Lower lobe of right lung (tissue), 2 donors: ENCODE results near the gene SLC25A30. TPM values are rescaled to one million over a fixed set of nuclear protein-coding genes. Genes with fewer than 3 reads are reported as not detected.

Experiments
- ATAC-seq, 2 donors: fragments of 200-7000 bp; cut with Tn5 transposase; one replicate each; pipeline ENCODE4 v1.9.1; 2020 to 2022; ENCODE audit warnings: mild to moderate bottlenecking in 2 of 2, moderate library complexity in 2 of 2
- DNase-seq: peaks from one replicate; pipeline ENCODE4 v3.0.0-alpha.2; 2020
- H3K27ac ChIP-seq: fragments of 200-600 bp; one replicate; pipeline ENCODE4 v1.8.0; 2022
- H3K27me3 ChIP-seq: fragments of 200-600 bp; one replicate; pipeline ENCODE4 v1.8.0; 2022; ENCODE audit warnings: low read depth
- H3K36me3 ChIP-seq: fragments of 200-600 bp; one replicate; pipeline ENCODE4 v1.8.0; 2022; ENCODE audit warnings: mild to moderate bottlenecking
- H3K4me1 ChIP-seq: fragments of 200-600 bp; one replicate; pipeline ENCODE4 v1.8.0; 2022
- H3K4me3 ChIP-seq: fragments of 200-600 bp; one replicate; pipeline ENCODE4 v1.8.0; 2022; ENCODE audit warnings: mild to moderate bottlenecking
- H3K9me3 ChIP-seq: fragments of 200-600 bp; one replicate; pipeline ENCODE4 v1.8.0; 2022
- intact Hi-C: fragments of 100-400 bp; cut with DNase I; formaldehyde crosslinking; loops from one replicate; pipeline ENCODE4 v1.11.0; 2022
- total RNA-seq: library from RNA; stranded (reverse); fragmentation: NEBNext Ultra II Directional; extraction: Animal tissue kit (Norgen Biotek cat#: 25700); gene quantifications from one replicate; pipeline ENCODE4 v1.2.1, GENCODE V29; 2021
- TF ChIP-seq, protein P1 (sequence below): fragments of 200-600 bp; IDR thresholded peaks from one replicate; pipeline ENCODE4 v1.8.0; 2022; ENCODE audit warnings: antibody characterized with exemption, mild to moderate bottlenecking
- donor health status: DM: no; HTN: yes; CAD: no; lungs with severe emphysema.

SLC25A30 gene
- total RNA-seq, 1 donor from 2014 or later = 26.6 TPM

DNA sequence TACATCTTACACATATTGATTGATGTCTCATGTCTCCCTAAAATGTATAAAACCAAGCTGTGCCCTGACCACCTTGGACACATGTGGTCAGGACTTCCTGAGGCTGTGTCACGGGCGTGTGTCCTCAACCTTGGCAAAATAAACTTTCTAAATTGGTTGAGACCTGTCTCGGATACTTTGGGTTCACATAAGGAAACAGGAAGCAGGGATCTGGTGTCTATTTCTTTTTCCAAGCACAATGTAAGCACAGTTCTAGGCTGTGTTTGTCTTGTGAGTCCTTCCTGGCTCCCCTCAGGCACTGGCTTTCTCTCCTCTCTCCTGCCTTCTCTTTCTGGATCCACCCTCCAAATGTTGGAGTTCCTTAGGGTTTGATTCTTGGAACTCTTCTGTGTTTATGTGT lies 49.6 kb downstream of the SLC25A30 start:
- Histone ChIP-seq H3K4me3 (no peak overlapping the region), H3K27me3 (no peaks in the 10 kb centered on the region), H3K27ac (no peak overlapping the region), H3K36me3 (peaks cover 4% of the 10 kb centered on the region), H3K9me3 (no peaks in the 10 kb centered on the region), H3K4me1 (peaks cover 28% of the 10 kb centered on the region)
- intact Hi-C loops = no loop called here
- TF ChIP-seq, protein P1, sequence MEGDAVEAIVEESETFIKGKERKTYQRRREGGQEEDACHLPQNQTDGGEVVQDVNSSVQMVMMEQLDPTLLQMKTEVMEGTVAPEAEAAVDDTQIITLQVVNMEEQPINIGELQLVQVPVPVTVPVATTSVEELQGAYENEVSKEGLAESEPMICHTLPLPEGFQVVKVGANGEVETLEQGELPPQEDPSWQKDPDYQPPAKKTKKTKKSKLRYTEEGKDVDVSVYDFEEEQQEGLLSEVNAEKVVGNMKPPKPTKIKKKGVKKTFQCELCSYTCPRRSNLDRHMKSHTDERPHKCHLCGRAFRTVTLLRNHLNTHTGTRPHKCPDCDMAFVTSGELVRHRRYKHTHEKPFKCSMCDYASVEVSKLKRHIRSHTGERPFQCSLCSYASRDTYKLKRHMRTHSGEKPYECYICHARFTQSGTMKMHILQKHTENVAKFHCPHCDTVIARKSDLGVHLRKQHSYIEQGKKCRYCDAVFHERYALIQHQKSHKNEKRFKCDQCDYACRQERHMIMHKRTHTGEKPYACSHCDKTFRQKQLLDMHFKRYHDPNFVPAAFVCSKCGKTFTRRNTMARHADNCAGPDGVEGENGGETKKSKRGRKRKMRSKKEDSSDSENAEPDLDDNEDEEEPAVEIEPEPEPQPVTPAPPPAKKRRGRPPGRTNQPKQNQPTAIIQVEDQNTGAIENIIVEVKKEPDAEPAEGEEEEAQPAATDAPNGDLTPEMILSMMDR = no peak
- DNase-seq = no peak
- no peak for ATAC-seq

DNA sequence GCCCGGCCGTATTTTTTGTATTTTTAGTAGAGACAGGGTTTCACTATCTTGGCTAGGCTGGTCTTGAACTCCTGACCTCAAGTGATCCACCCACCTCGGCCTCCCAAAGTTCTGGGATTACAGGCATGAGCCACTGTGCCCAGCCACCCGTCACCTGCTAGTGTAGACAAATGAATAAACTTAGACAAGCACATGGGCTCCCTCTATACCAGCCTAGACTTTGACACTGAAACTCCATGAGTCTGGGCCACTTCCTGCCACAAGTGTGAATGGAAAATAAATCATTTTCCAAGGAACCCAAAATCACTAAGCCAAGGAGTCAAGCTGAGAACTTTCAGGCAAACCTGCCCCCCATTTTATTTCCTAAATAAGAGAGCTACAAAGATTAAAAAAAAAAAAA lies 50.2 kb downstream of the SLC25A30 start:
- Histone ChIP-seq H3K4me1 (peaks cover 28% of the 10 kb centered on the region), H3K27me3 (no peaks in the 10 kb centered on the region), H3K27ac (no peak overlapping the region), H3K36me3 (peaks cover 4% of the 10 kb centered on the region), H3K9me3 (no peaks in the 10 kb centered on the region), H3K4me3 (no peak overlapping the region)
- TF ChIP-seq, protein P1 = no peak
- DNase-seq = no peak
- no peak for ATAC-seq
- intact Hi-C loops = no loop called here

DNA sequence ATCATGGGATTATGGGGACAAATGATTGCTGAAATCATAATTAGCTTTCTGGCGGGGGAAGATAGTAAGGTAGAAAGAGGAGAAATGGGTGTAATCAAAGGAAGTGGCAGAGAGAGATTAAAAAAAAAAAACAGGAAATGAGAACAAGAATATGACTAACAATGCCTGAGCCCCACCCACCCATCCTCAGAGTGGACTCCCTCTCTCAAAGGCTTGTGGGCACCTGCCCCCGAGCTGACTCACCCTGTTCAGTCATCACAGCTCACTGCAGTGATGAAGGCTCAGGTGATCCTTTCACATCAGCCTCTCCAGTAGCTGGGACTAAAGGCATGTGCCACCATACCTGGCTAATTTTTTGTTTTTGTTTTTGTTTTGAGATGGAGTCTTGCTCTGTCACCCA lies 50.8 kb downstream of the SLC25A30 start:
- TF ChIP-seq, protein P1 = no peak
- intact Hi-C loops = no loop called here
- H3K4me1 ChIP-seq = peaks cover 28% of the 10 kb centered on the region
- H3K27ac ChIP-seq = no peak overlapping the region
- no peak overlapping the region for H3K4me3 ChIP-seq
- no peaks in the 10 kb centered on the region for H3K9me3 ChIP-seq
- ATAC-seq (peak; percentile 80 to 81), DNase-seq (peak; percentile 70)
- peaks cover 8% of the 10 kb centered on the region for H3K36me3 ChIP-seq
- no peaks in the 10 kb centered on the region for H3K27me3 ChIP-seq

DNA sequence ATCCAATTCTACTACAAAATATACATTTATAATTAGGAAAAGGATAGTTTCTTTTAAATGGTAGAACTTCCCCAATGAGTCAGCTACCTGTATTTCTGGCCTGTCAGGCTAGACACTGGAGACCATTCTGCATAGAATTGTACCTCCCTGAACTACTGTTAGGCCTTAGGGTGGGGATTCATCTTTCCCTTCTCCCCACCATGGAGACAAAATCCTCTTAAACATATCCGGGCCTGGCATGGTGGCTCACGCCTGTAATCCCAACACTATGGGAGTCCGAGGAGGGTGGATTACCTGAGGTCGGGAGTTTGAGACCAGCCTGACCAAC lies 52.7 kb downstream of the SLC25A30 start:
- ATAC-seq = no peak
- intact Hi-C loops = no loop called here
- H3K4me3 ChIP-seq = no peak overlapping the region

DNA sequence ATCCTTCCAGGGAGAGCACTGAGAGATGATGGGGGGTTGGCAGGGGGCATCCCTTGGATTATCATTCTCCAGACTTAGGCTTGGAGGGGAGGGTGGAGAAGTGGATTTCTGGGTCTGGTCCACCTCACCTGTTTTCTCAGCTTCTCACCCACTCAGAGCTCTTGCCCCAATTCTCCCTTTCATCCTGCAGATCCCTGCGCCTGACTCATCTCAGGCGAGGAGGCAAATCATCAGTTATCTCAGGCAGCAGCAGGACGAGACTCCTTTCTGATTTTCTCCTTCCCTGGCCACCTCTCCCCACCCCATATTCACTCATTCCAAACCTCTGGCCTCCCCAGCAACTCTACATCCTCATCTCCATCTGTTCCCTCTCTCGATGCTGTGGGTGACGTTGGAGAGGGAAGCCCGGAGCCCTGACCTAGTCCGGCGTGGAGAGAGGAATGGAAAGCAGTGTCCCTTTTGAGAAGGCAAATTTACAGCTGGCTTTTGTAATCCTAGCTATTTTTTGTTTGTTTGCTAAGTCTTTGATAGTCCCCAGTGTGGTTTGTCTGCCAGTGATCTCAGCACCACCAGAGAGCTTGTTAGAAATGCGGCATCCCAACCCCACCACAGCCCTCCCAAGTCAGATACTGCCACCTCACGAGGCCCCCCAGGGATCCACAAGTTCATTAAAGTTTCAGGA lies 53.2 kb downstream of the SLC25A30 start:
- DNase-seq (no peak), ATAC-seq (no peak)
- intact Hi-C loops = no loop called here

More for the DNA sequence above, 52.7 kb downstream of the SLC25A30 start:
- TF ChIP-seq, protein P1 = no peak
- Histone ChIP-seq H3K27me3 (no peaks in the 10 kb centered on the region), H3K36me3 (peaks cover 12% of the 10 kb centered on the region), H3K27ac (no peak overlapping the region), H3K4me1 (peaks cover 17% of the 10 kb centered on the region), H3K9me3 (no peaks in the 10 kb centered on the region)
- no peak for DNase-seq

More for the DNA sequence above, 53.2 kb downstream of the SLC25A30 start:
- TF ChIP-seq, protein P1 = no peak
- Histone ChIP-seq H3K27ac (no peak overlapping the region), H3K36me3 (peaks cover 16% of the 10 kb centered on the region), H3K4me3 (no peak overlapping the region), H3K4me1 (peaks cover 17% of the 10 kb centered on the region), H3K27me3 (no peaks in the 10 kb centered on the region), H3K9me3 (no peaks in the 10 kb centered on the region)
